OCI-LY7 (cell line): ENCODE measurements around the gene DLEC1. TPM values are rescaled to one million over a fixed set of nuclear protein-coding genes. Genes with fewer than 3 reads are reported as not detected.

Experiments
- BruUV-seq: library from RNA; stranded (reverse); fragments of 400-500 nt; replicated peaks from 2 replicates; lab custom pipeline; 2021; lab: Mats Ljungman, UMichigan
- CTCF ChIA-PET: fragments of 300-600 bp; sonication (Branson Sonifier 250); formaldehyde crosslinking; loops from one replicate; lab custom pipeline; 2022; ENCODE audit warnings: antibody characterized with exemption; ENCODE audit not compliant: unreplicated experiment; lab: Charles Lee
- POLR2A ChIA-PET: fragments of 300-600 bp; sonication (Branson Sonifier 250); formaldehyde crosslinking; loops from one replicate; lab custom pipeline; 2022; ENCODE audit warnings: antibody characterized with exemption; lab: Charles Lee
- DNase-seq: peaks from one replicate; pipeline ENCODE4 v3.0.0-alpha.2; 2015; ENCODE audit warnings: low spot score
- H2AFZ ChIP-seq: fragments of 200-600 bp; sonication (generic), shearing (Covaris generic); 2 replicates; pipeline ENCODE4 v1.6.1; 2014; ENCODE audit warnings: mild to moderate bottlenecking, antibody characterized with exemption, low read length, moderate library complexity
- H3K27ac ChIP-seq: fragments of 200-600 bp; sonication (generic); 2 replicates; pipeline ENCODE4 v1.5.1; 2014; ENCODE audit warnings: mixed run types, low read depth, mild to moderate bottlenecking, moderate library complexity, low read length, inconsistent platforms; ENCODE audit not compliant: poor library complexity, severe bottlenecking
- H3K36me3 ChIP-seq: fragments of 200-600 bp; sonication (generic); 2 replicates; pipeline ENCODE4 v1.6.1; 2014; ENCODE audit warnings: mild to moderate bottlenecking, antibody characterized with exemption, low read length, moderate library complexity, mixed read lengths; ENCODE audit not compliant: insufficient read depth
- H3K4me1 ChIP-seq: fragments of 200-600 bp; sonication (generic); 2 replicates; pipeline ENCODE4 v1.5.1; 2014; ENCODE audit warnings: mild to moderate bottlenecking, low read length; ENCODE audit not compliant: insufficient read depth, poor library complexity, severe bottlenecking
- H3K4me2 ChIP-seq: fragments of 200-600 bp; sonication (generic); 2 replicates; pipeline ENCODE4 v1.6.1; 2014; ENCODE audit warnings: mild to moderate bottlenecking, low read length
- H3K4me3 ChIP-seq: fragments of 200-600 bp; sonication (generic); 2 replicates; pipeline ENCODE4 v1.5.1; 2014; ENCODE audit warnings: mild to moderate bottlenecking, low read depth, low read length; ENCODE audit not compliant: poor library complexity, severe bottlenecking
- H3K79me2 ChIP-seq: fragments of 200-600 bp; sonication (generic); 2 replicates; pipeline ENCODE4 v1.6.1; 2016; ENCODE audit warnings: low read depth, mild to moderate bottlenecking, low read length, moderate library complexity, mixed read lengths; ENCODE audit not compliant: insufficient read depth
- H3K9me2 ChIP-seq: fragments of 200-600 bp; sonication (generic); 2 replicates; pipeline ENCODE4 v1.6.1; 2016; ENCODE audit warnings: mild to moderate bottlenecking, low read length, mixed read lengths; ENCODE audit not compliant: insufficient read depth
- H3K9me3 ChIP-seq: fragments of 200-600 bp; sonication (generic); 2 replicates; pipeline ENCODE4 v1.6.1; 2014; ENCODE audit warnings: mild to moderate bottlenecking, mixed run types, low read length, mixed read lengths
- H4K20me1 ChIP-seq: fragments of 200-600 bp; sonication (generic); 2 replicates; pipeline ENCODE4 v1.6.1; 2014; ENCODE audit warnings: mild to moderate bottlenecking, antibody characterized with exemption, low read length, moderate library complexity, mixed read lengths; ENCODE audit not compliant: insufficient read depth
- CTCF ChIP-seq: fragments of 200-600 bp; sonication (generic); conservative IDR thresholded peaks from 2 replicates; pipeline ENCODE4 v1.5.1; 2014; ENCODE audit warnings: mild to moderate bottlenecking, antibody characterized with exemption, low read length, moderate library complexity, mixed read lengths
- EZH2phosphoT487 ChIP-seq: fragments of 200-600 bp; sonication (generic); IDR thresholded peaks from 2 replicates; pipeline ENCODE4 v1.6.1; 2018; ENCODE audit warnings: low read depth, borderline replicate concordance, mild to moderate bottlenecking, mixed run types, antibody characterized with exemption, low read length, moderate library complexity, mixed read lengths
- intact Hi-C: fragments of 100-400 bp; cut with micrococcal nuclease; formaldehyde crosslinking; loops from one replicate; pipeline ENCODE4 v1.10.0; 2022; ENCODE audit not compliant: unreplicated experiment
- total RNA-seq, 2 experiments: library from RNA; depleted of rRNA in 1 of 2; stranded (reverse); fragments of >200 nt in 1 of 2; shearing (Covaris generic) in 1 of 2; gene quantifications; 2 replicates each; pipeline ENCODE4 v1.2.3, GENCODE V29; 2014 to 2022

Gene DLEC1
- total RNA-seq, 2 experiments from 2014 or later = 0.13 TPM; not detected in 1

GRCh38 chr3:38039899-38040261 is 872 bp downstream of the DLEC1 start:
- ChIA-PET CTCF (no interaction called here), POLR2A (no interaction called here)
- no peak for TF ChIP-seq CTCF
- TF ChIP-seq EZH2phosphoT487 = no peak
- peak; percentile 14 for DNase-seq
- BruUV-seq = no TSS peak
- intact Hi-C loops = no loop called here
- Histone ChIP-seq H3K79me2 (no peaks in the 10 kb centered on the region), H3K4me1 (peaks cover 8% of the 10 kb centered on the region), H3K36me3 (no peaks in the 10 kb centered on the region), H2AFZ (no peak overlapping the region), H3K27ac (no peak overlapping the region), H3K9me2 (no peaks in the 10 kb centered on the region), H4K20me1 (no peaks in the 10 kb centered on the region), H3K4me3 (no peak overlapping the region), H3K4me2 (peak overlapping the region; percentile 38; the same call in 1 of the 2 replicates), H3K9me3 (no peaks in the 10 kb centered on the region)

DNA sequence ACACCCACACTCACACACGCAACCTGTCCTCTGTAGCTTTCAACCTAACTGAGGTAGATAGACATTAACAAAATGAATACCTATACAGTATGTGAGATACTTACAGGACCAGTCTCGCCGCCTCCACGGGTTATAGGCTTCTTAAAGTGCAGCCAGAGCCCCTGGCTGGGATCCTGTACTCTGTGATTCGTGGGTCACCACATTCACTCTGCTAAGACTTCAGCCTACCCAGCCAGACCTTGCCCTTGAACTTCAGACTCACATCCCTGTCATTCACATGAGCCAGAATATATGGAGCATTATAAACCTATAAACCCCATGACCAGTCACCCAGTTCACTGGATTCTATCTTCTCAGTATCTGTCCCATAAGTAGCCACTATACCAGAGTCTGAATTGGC is 1.4 kb downstream of the DLEC1 start:
- no peak overlapping the region for H3K27ac ChIP-seq
- H2AFZ ChIP-seq = no peak overlapping the region
- H3K9me3 ChIP-seq = no peaks in the 10 kb centered on the region
- POLR2A ChIA-PET = no interaction called here
- H3K79me2 ChIP-seq = no peaks in the 10 kb centered on the region
- no peak overlapping the region for H3K4me2 ChIP-seq
- no peak overlapping the region for H3K4me3 ChIP-seq
- TF ChIP-seq EZH2phosphoT487 (no peak), CTCF (no peak)
- no TSS peak for BruUV-seq
- intact Hi-C loops = no loop called here
- H3K36me3 ChIP-seq = no peaks in the 10 kb centered on the region
- no peaks in the 10 kb centered on the region for H4K20me1 ChIP-seq
- H3K4me1 ChIP-seq = peaks cover 8% of the 10 kb centered on the region
- no peaks in the 10 kb centered on the region for H3K9me2 ChIP-seq
- no peak for DNase-seq
- CTCF ChIA-PET = no interaction called here

DNA sequence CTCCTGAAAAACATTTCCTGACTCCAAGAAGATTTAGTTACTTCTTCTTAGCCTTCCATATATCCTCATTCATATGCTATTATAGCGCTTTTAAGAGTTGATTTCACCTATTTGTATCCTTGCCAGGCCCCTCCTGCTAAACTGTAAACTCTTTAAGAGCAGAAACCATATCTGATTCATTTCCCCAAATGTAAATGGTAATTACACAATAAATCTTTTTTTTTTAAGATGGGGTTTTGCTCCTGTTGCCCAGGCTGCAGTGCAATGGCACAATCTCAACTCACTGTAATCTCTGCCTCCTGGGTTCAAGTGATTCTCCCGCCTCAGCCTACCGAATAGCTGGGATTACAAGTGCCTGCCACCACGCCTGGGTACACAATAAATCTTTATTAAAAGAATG is 4.5 kb downstream of the DLEC1 start:
- CTCF ChIA-PET = no interaction called here

More for the DNA sequence above, 4.5 kb downstream of the DLEC1 start:
- Histone ChIP-seq H3K4me1 (peaks cover 8% of the 10 kb centered on the region), H3K4me2 (no peak overlapping the region), H2AFZ (no peak overlapping the region), H3K9me3 (no peaks in the 10 kb centered on the region), H4K20me1 (no peaks in the 10 kb centered on the region), H3K79me2 (no peaks in the 10 kb centered on the region), H3K27ac (no peak overlapping the region), H3K9me2 (no peaks in the 10 kb centered on the region), H3K4me3 (no peak overlapping the region), H3K36me3 (no peaks in the 10 kb centered on the region)
- no peak for TF ChIP-seq CTCF
- TF ChIP-seq EZH2phosphoT487 = no peak
- DNase-seq = no peak
- BruUV-seq = no TSS peak
- intact Hi-C loops = no loop called here
- POLR2A ChIA-PET = interaction anchor here (0.6 kb wide), 1 partner anchor 641 kb away, joined by 4 read pairs; no protein-coding TSS in a partner anchor
